ACC112 (cell line): Measurements from ENCODE around the gene ACAP2.
A peak's percentile ranks its signal among the peaks of the same experiment; 100 is the strongest.
"Not testable (repeated sequence)": the region's sequence is repeated elsewhere in the genome, so short reads cannot be mapped to it uniquely, and the experiment has no call there.

Experiments
- H2AFZ ChIP-seq: fragments of 200-600 bp; sonication (generic); one replicate; pipeline ENCODE4 v1.6.0; 2017; ENCODE audit warnings: antibody characterized with exemption, low read length; ENCODE audit not compliant: unreplicated experiment
- H3K27ac ChIP-seq: fragments of 200-600 bp; sonication (generic); 2 replicates; pipeline ENCODE4 v1.5.1; 2014; ENCODE audit warnings: low read depth, mild to moderate bottlenecking, antibody characterized with exemption, low read length, moderate library complexity
- H3K27me3 ChIP-seq: fragments of 200-600 bp; sonication (generic); 2 replicates; pipeline ENCODE4 v1.6.1; 2014; ENCODE audit warnings: mild to moderate bottlenecking, antibody characterized with exemption, low read length, moderate library complexity, mixed read lengths; ENCODE audit not compliant: insufficient read depth
- H3K36me3 ChIP-seq: fragments of 200-600 bp; sonication (generic); 2 replicates; pipeline ENCODE4 v1.6.1; 2016; ENCODE audit warnings: mild to moderate bottlenecking, antibody characterized with exemption, low read length, moderate library complexity, mixed read lengths; ENCODE audit not compliant: insufficient read depth
- H3K4me1 ChIP-seq: fragments of 200-600 bp; sonication (generic); one replicate; pipeline ENCODE4 v1.6.1; 2016; ENCODE audit warnings: low read length, mixed read lengths; ENCODE audit not compliant: insufficient read depth, unreplicated experiment, control insufficient read depth
- H3K4me3 ChIP-seq: fragments of 200-600 bp; sonication (generic); 2 replicates; pipeline ENCODE4 v1.5.1; 2014; ENCODE audit warnings: mild to moderate bottlenecking, low read depth, low read length
- H3K79me2 ChIP-seq: fragments of 200-600 bp; sonication (generic); one replicate; pipeline ENCODE4 v1.6.0; 2016; ENCODE audit warnings: low read length; ENCODE audit not compliant: control insufficient read depth, unreplicated experiment, insufficient read depth

ACAP2 gene

GRCh38 chr3:195291121-195291520 is 151.7 kb downstream of the ACAP2 start:
- peaks cover 15% of the 10 kb centered on the region; the same call in 1 of the 2 replicates for H3K36me3 ChIP-seq
- no peaks in the 10 kb centered on the region for H3K79me2 ChIP-seq
- H3K4me3 ChIP-seq: no peak overlapping the region
- no peak overlapping the region for H2AFZ ChIP-seq
- H3K27me3 ChIP-seq: no peaks in the 10 kb centered on the region
- peaks cover 14% of the 10 kb centered on the region for H3K4me1 ChIP-seq
- no peak overlapping the region for H3K27ac ChIP-seq

DNA sequence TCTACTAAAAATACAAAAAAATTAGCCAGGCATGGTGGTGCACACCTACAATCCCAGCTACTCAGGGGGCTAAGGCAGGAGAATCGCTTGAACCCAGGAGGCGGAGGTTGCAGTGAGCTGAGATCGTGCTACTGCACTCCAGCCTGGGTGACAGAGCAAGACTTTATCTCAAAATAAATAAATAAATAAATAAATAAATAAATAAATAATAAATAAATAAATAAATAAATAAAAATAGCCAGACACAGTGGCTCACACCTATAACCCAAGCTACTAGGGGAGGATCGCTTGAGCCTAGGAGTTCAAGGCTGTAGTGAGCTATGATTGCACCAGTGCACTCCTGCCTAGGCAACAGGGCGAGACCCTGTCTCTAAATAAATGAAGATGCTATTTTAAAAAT is 152.2 kb downstream of the ACAP2 start:
- H3K27me3 ChIP-seq, H3K79me2 ChIP-seq, H2AFZ ChIP-seq, H3K27ac ChIP-seq, H3K4me3 ChIP-seq: not testable (repeated sequence)
- Histone ChIP-seq H3K4me1 (peaks cover 18% of the 10 kb centered on the region), H3K36me3 (peaks cover 19% of the 10 kb centered on the region; the same call in 1 of the 2 replicates)

DNA sequence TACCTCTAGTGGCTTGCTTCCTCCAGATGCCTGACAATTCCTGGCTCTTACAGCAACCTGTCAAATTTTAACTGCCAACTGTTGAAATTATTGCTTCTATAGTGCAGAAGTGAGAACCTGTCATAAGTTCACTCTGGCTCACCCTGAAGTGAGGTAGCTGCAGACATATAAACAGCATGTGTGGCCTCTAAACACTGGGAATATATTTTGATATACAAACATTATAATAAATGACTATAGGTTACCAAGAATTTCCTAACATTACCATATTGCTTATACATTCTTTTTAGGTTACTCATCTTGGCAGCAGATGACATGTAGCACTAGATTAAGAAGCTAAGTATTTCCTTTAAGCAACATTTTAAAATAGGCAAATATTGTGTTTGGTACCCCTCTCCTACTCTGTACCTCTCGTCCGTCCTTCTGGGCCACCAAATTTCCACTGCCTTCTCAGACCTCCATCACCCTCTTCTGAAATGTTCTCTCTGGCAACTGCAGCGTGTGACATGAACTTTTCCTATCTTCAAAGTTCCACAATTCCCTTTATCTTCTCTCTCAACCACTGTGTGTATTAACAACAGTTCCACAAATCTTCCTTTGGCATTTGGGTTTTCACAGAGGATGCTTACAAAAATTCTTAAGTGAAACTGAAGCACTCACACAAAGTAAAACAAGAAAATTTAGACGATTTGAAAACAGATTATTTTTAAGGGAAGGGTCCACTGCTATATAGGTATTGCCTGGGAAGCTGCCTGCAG is 156.5 kb downstream of the ACAP2 start:
- peaks cover 23% of the 10 kb centered on the region for H3K36me3 ChIP-seq
- no peaks in the 10 kb centered on the region for H3K79me2 ChIP-seq
- H3K27me3 ChIP-seq: no peaks in the 10 kb centered on the region
- peaks cover 21% of the 10 kb centered on the region for H3K4me1 ChIP-seq
- no peak overlapping the region for H2AFZ ChIP-seq
- 0 out of 2 replicates have a peak overlapping the region, but pooled peaks have one; percentile 4 for H3K4me3 ChIP-seq
- H3K27ac ChIP-seq: peak overlapping the region; percentile 33

GRCh38 chr3:195285372-195285771 is 157.4 kb downstream of the ACAP2 start:
- Histone ChIP-seq H3K36me3 (peaks cover 23% of the 10 kb centered on the region), H3K27ac (no peak overlapping the region), H3K4me3 (no peak overlapping the region), H3K4me1 (peaks cover 21% of the 10 kb centered on the region), H2AFZ (no peak overlapping the region), H3K27me3 (no peaks in the 10 kb centered on the region), H3K79me2 (no peaks in the 10 kb centered on the region)

DNA sequence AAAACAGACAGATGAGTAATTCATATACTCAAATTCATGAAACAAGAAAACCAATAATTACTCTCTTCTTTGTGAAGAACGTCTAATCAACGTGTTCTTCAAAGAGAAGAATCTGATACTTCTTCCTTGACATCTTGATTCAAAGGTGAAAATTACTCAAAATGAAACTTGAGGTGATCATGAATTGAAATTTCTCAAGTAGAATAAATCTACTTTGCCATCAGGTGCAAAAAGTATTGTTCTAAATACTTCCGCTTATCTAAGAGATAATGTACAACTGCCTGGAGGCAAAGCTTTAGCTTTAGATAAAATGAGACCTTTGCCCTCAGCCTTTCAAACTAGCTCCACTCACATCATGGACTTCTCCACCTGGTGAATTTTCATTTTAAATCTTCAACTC is 158.0 kb downstream of the ACAP2 start:
- Histone ChIP-seq H2AFZ (no peak overlapping the region), H3K27ac (no peak overlapping the region), H3K79me2 (no peaks in the 10 kb centered on the region), H3K36me3 (peaks cover 23% of the 10 kb centered on the region), H3K27me3 (no peaks in the 10 kb centered on the region), H3K4me1 (peaks cover 21% of the 10 kb centered on the region), H3K4me3 (no peak overlapping the region)

DNA sequence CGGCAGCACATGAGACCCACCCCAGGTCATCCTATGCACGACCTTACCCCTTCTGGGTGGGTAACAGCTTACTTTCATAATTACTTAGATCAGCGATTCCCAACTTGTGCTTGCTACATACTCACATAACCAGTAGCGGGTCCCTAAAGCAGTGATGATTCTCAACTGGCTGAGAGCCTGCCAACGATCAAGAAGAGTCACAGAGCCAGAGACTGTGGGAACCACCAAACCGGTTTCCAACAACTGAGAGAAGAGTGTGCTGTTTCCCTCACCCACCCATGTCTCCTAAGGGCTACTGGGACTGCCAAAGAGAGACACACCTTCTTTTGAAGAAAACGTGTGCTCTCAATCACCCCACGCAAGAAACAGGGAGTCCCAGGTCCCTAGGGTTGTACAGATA is 159.9 kb downstream of the ACAP2 start:
- H2AFZ ChIP-seq: no peak overlapping the region
- no peaks in the 10 kb centered on the region for H3K27me3 ChIP-seq
- H3K27ac ChIP-seq: no peak overlapping the region
- no peaks in the 10 kb centered on the region for H3K79me2 ChIP-seq
- H3K4me1 ChIP-seq: peaks cover 21% of the 10 kb centered on the region
- no peak overlapping the region for H3K4me3 ChIP-seq
- H3K36me3 ChIP-seq: peaks cover 15% of the 10 kb centered on the region

GRCh38 chr3:195274259-195274966 is 168.4 kb downstream of the ACAP2 start:
- Histone ChIP-seq H3K27ac (no peak overlapping the region), H3K36me3 (peaks cover 4% of the 10 kb centered on the region), H2AFZ (no peak overlapping the region), H3K27me3 (no peaks in the 10 kb centered on the region), H3K79me2 (peaks cover 7% of the 10 kb centered on the region), H3K4me1 (peaks cover 10% of the 10 kb centered on the region), H3K4me3 (no peak overlapping the region)

DNA sequence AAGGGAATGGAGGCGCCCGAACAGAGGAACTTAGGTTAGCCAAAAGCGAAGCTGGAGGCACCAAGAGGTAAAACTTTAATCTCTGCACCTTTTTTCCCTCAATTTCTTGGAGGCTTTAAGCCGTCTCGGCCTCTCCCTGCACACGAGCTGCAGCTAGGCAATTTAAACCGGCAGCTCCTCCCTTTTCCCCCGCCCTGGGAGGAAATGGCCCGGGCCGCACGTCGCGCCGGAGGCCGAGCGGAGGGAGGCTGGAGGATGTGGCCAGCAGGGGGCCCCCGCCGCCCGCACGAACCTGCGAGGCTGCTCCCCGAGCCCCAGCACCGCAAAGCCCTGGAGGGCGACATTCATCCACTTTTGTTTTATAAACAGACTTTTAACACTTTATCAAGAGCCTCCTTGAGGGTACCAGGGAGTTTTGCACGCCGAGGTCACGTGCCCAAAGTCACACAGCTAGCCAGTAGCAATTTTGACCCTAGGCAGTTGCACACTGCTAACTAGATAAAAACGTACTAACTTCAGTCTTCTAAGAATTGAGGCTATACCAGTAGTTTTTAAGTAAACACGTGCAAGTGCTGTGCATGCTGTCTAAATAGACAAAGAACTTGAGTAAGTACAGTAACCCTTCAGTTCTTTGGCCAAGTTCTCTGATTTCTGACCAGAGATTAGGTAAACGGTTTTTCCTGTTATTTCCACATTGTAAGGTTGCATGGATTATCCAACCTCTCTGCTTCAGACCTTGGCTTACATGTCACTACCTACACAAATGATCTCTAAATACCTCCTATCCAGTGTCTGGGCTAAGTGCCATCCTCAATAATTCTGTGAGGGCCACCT is 171.2 kb downstream of the ACAP2 start:
- no peaks in the 10 kb centered on the region for H3K27me3 ChIP-seq
- peak overlapping the region; percentile 99 for H3K4me3 ChIP-seq
- peak overlapping the region; percentile 82 for H2AFZ ChIP-seq
- H3K36me3 ChIP-seq: no peaks in the 10 kb centered on the region
- peaks cover 18% of the 10 kb centered on the region for H3K79me2 ChIP-seq
- H3K4me1 ChIP-seq: peaks cover 14% of the 10 kb centered on the region
- peak overlapping the region; percentile 69 for H3K27ac ChIP-seq

DNA sequence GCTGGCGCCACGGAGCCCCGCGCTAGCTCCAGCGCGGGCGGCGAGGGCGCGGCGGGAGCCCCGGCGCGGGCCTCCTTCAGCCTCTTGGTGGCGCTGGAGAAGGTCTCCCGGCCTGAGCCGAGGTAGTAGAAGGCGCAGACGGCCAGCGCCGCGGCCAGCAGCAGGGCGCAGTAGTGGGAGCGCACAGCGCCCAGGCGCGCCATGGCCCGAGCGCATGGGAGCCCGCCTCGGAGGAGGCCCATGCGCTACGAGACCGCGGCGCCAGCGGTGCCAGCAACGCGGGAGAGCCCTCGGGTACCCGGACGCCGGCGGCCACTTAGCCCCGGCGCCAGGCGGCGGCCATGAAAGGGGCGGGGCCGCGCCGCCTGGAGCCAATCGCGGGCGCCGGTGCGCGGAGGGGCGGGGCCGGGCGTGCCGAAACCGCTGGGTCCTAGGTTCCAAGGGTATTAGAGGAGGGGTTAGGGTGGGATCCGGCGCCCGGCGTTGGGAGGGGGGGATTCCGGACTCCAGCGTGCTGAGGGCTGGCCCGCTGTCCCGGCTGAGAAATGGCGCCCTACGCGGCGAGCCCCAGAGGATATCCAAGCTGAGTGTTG is 171.9 kb downstream of the ACAP2 start, which contains the start of gene XXYLT1:
XXYLT1 (minus strand) TSS at position 343 of the 593 bp plus-strand sequence; CDS start at position 242, 101 bp downstream.
- H3K79me2 ChIP-seq: peaks cover 20% of the 10 kb centered on the region
- H3K4me3 ChIP-seq: peak within 1 kb of the TSS; percentile 99
- H3K27me3 ChIP-seq: no peaks in the 10 kb centered on the region
- peak within 1 kb of the TSS; percentile 69 for H3K27ac ChIP-seq
- peaks cover 14% of the 10 kb centered on the region for H3K4me1 ChIP-seq
- peak within 1 kb of the TSS; percentile 82 for H2AFZ ChIP-seq
- no peaks in the 10 kb centered on the region for H3K36me3 ChIP-seq
